ENCODE measurements around the gene ADGRG3. TPM values are rescaled to one million over a fixed set of nuclear protein-coding genes. Genes with fewer than 3 reads are reported as not detected.

Gene ADGRG3
- polyA plus RNA-seq, 3 donors = 0.41 to 1.0 TPM; not detected in 1

DNA sequence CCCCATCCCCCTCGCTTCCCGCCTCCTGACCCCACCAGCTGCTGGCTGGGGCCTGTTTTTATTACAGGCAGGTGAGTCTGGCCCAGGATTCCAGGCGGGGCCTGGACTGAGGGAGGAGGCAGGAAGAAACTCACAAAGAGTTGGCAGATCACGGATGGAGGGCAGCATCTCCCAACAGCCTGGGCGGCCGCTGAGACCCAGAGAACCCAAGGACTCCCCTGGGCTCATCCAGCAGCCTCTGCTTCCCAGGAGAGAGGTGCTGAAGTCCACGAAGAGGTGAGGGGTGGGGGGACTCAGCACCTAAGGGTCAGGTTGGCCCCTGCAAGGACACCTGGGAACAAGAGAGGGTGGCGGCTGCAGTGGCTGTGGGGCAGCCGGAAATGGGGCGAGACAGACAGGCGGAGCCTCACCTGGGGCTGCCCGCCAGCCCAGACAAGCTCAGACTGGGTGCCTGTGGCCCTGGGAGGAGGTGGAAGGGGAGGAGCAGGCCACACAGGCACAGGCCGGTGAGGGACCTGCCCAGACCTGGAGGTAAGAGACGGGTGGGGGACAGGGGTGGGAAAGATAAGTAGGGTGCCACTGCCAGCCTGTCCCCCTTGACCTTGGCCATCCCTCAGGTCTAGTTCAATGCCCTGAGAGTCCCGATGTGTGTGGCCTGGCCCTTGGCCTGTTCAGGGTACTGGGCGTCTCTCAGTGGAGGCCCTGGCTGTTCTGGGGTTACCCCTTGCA is 48.3 kb upstream of the ADGRG3 start:
- Mint-ChIP-seq H3K36me3 (no peaks in the 10 kb centered on the region), H3K27ac (no peak overlapping the region), H3K4me3 (no peak overlapping the region), H3K27me3 (ENCODE audit: low read depth in 3 of 3) (peaks cover 0 to 6% (median 3%) of the 10 kb centered on the region in 3 donors), H3K4me1 (no peaks in the 10 kb centered on the region), H3K9me3 (no peaks in the 10 kb centered on the region)
- Histone ChIP-seq H3K27ac (ENCODE audit: low read depth in 1 of 2, low read length in 2 of 2) (no peak overlapping the region), H3K4me3 (replicated peaks in 1 of 3; ENCODE audit: low read depth in 2 of 3, low read length in 3 of 3) (no peak overlapping the region), H4K20me1 (ENCODE audit: insufficient read depth, low read length) (no peaks in the 10 kb centered on the region), H3K4me1 (ENCODE audit: control insufficient read depth in 1 of 2, insufficient read depth in 2 of 2, low read length in 2 of 2) (no peaks in the 10 kb centered on the region), H3K9ac (ENCODE audit: insufficient read depth, low read length, poor library complexity, severe bottlenecking) (no peak overlapping the region), H3K9me3 (replicated peaks in 1 of 2; ENCODE audit: control insufficient read depth in 1 of 2, insufficient read depth in 1 of 2, low read length in 2 of 2) (no peaks in the 10 kb centered on the region), H3K79me2 (ENCODE audit: insufficient read depth, low read length) (no peaks in the 10 kb centered on the region), H2AFZ (ENCODE audit: insufficient read depth, low read depth, low read length, poor library complexity, severe bottlenecking) (no peak overlapping the region), H3K27me3 (ENCODE audit: control insufficient read depth in 2 of 2, insufficient read depth in 2 of 2, low read length in 2 of 2) (no peaks in the 10 kb centered on the region), H3K36me3 (replicated peaks in 1 of 2; ENCODE audit: control insufficient read depth in 1 of 2, insufficient read depth in 2 of 2, low read length in 2 of 2) (no peaks in the 10 kb centered on the region), H3K4me2 (replicated peaks; ENCODE audit: extremely low read depth, low read length, poor library complexity, severe bottlenecking) (no peak overlapping the region)
- WGBS (ENCODE audit: insufficient coverage) = 95% methylated on average over 13 of the region's 16 CpGs
- intact Hi-C loops (cut with micrococcal nuclease) = no loop called here
- TF ChIP-seq, protein P1, sequence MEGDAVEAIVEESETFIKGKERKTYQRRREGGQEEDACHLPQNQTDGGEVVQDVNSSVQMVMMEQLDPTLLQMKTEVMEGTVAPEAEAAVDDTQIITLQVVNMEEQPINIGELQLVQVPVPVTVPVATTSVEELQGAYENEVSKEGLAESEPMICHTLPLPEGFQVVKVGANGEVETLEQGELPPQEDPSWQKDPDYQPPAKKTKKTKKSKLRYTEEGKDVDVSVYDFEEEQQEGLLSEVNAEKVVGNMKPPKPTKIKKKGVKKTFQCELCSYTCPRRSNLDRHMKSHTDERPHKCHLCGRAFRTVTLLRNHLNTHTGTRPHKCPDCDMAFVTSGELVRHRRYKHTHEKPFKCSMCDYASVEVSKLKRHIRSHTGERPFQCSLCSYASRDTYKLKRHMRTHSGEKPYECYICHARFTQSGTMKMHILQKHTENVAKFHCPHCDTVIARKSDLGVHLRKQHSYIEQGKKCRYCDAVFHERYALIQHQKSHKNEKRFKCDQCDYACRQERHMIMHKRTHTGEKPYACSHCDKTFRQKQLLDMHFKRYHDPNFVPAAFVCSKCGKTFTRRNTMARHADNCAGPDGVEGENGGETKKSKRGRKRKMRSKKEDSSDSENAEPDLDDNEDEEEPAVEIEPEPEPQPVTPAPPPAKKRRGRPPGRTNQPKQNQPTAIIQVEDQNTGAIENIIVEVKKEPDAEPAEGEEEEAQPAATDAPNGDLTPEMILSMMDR (IDR thresholded peaks at IDR 0.05) = no peak
- DNase-seq = no peak

DNA sequence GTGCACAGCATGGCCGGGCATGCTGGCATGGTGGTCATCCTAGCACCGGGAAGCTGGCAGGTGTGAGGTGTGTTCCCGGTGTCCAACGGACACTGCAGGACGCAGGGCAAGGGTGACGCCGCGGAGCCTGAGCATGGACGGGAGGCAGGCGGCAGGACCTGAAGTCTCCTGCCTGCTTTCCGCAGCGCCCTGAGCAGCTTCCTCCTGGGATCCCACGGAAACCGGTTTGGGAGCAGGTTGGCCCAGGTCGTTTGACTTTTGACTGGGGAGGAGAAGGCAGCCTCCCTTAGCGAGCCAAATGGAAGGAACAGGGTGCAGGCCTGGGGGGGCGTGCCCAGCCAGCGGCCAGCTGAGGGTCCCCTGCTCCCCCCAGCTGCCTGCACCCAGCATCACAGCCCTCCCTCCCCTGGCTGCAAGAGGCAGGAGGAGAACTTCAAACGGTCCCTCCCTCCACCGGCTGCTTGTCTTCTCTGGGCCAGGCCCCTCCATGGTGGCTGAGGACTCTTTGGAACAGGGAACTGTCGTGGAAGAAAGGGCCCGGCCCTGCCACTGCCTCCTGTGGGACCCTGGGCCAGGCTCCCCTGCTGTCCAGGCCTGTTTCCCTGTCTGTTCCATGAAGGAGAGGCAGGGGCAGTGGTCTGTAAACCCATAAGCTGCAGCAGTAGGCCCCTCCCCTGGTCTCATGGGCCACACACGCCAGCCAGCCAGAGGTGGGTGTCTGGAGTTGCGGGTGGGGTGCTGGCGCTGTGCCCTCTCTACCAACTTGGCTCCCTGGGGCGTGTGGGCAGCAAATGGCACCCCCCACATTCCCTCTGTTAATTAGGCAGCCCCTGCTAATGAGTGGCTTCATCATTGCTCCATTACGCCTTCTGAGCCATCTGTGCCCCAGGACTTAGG is 47.5 kb upstream of the ADGRG3 start:
- Histone ChIP-seq H2AFZ (ENCODE audit: insufficient read depth, low read depth, low read length, poor library complexity, severe bottlenecking) (no peak overlapping the region), H3K4me1 (ENCODE audit: control insufficient read depth in 1 of 2, insufficient read depth in 2 of 2, low read length in 2 of 2) (no peaks in the 10 kb centered on the region), H3K27ac (ENCODE audit: low read depth in 1 of 2, low read length in 2 of 2) (no peak overlapping the region), H3K27me3 (ENCODE audit: control insufficient read depth in 2 of 2, insufficient read depth in 2 of 2, low read length in 2 of 2) (peaks cover 0 to under 1% of the 10 kb centered on the region in 2 donors), H3K4me2 (replicated peaks; ENCODE audit: extremely low read depth, low read length, poor library complexity, severe bottlenecking) (no peak overlapping the region), H3K9me3 (replicated peaks in 1 of 2; ENCODE audit: control insufficient read depth in 1 of 2, insufficient read depth in 1 of 2, low read length in 2 of 2) (no peaks in the 10 kb centered on the region), H3K9ac (ENCODE audit: insufficient read depth, low read length, poor library complexity, severe bottlenecking) (no peak overlapping the region), H4K20me1 (ENCODE audit: insufficient read depth, low read length) (no peaks in the 10 kb centered on the region), H3K4me3 (replicated peaks in 1 of 3; ENCODE audit: low read depth in 2 of 3, low read length in 3 of 3) (no peak overlapping the region), H3K36me3 (replicated peaks in 1 of 2; ENCODE audit: control insufficient read depth in 1 of 2, insufficient read depth in 2 of 2, low read length in 2 of 2) (no peaks in the 10 kb centered on the region), H3K79me2 (ENCODE audit: insufficient read depth, low read length) (no peaks in the 10 kb centered on the region)
- H3K9me3 Mint-ChIP-seq = peaks cover 0 to 4% (median 0%) of the 10 kb centered on the region in 7 donors
- H3K36me3 Mint-ChIP-seq = no peaks in the 10 kb centered on the region
- H3K27ac Mint-ChIP-seq = no peak overlapping the region
- TF ChIP-seq, protein P1 (IDR thresholded peaks at IDR 0.05) = no peak
- WGBS (ENCODE audit: insufficient coverage) = 88% methylated on average over 21 of the region's 27 CpGs
- peaks cover 4% of the 10 kb centered on the region for H3K4me1 Mint-ChIP-seq
- H3K27me3 Mint-ChIP-seq (ENCODE audit: low read depth in 3 of 3) = peaks cover 7 to 13% (median 7%) of the 10 kb centered on the region in 3 donors
- intact Hi-C loops (cut with micrococcal nuclease) = no loop called here
- no peak for DNase-seq
- H3K4me3 Mint-ChIP-seq = no peak overlapping the region

Measured in CD14-positive monocyte (primary cell).